ENCODE results near the gene COPA. TPM values are rescaled to one million over a fixed set of nuclear protein-coding genes. Genes with fewer than 3 reads are reported as not detected.

COPA gene
- total RNA-seq, 2 donors from 2014 or later = 221 to 231 TPM

GRCh38 chr1:160357286-160358002 is 14.4 kb upstream of the COPA start:
- Mint-ChIP-seq H3K4me1 (ENCODE audit: low read depth in 2 of 2) (peaks cover 0 to 16% of the 10 kb centered on the region in 2 donors), H3K4me3 (no peak overlapping the region), H3K36me3 (peaks cover 49% of the 10 kb centered on the region)

GRCh38 chr1:160354388-160354985 is 11.4 kb upstream of the COPA start:
- no peak overlapping the region for H3K4me3 Mint-ChIP-seq
- peaks cover 53% of the 10 kb centered on the region for H3K36me3 Mint-ChIP-seq
- peak overlapping the region in 1 of 2 donors; percentile 30 for H3K27ac Mint-ChIP-seq
- ATAC-seq (peak in 1 of 2 donors; percentile 46), DNase-seq (ENCODE audit: low spot score) (no peak)
- no peaks in the 10 kb centered on the region for H3K27me3 Mint-ChIP-seq
- H3K4me1 Mint-ChIP-seq (ENCODE audit: low read depth in 2 of 2) = peaks cover 0 to 9% of the 10 kb centered on the region in 2 donors
- no peaks in the 10 kb centered on the region for H3K9me3 Mint-ChIP-seq

More at GRCh38 chr1:160357286-160358002, 14.4 kb upstream of the COPA start:
- no peak for DNase-seq (ENCODE audit: low spot score)
- Mint-ChIP-seq H3K9me3 (no peaks in the 10 kb centered on the region), H3K27me3 (no peaks in the 10 kb centered on the region), H3K27ac (no peak overlapping the region)
- no peak for ATAC-seq

GRCh38 chr1:160353223-160353622 is 10.2 kb upstream of the COPA start:
- Mint-ChIP-seq H3K27me3 (no peaks in the 10 kb centered on the region), H3K9me3 (no peaks in the 10 kb centered on the region), H3K36me3 (peaks cover 45% of the 10 kb centered on the region), H3K27ac (no peak overlapping the region), H3K4me3 (no peak overlapping the region), H3K4me1 (ENCODE audit: low read depth in 2 of 2) (peaks cover 0 to 9% of the 10 kb centered on the region in 2 donors)
- no peak for ATAC-seq
- DNase-seq (ENCODE audit: low spot score) = no peak

DNA sequence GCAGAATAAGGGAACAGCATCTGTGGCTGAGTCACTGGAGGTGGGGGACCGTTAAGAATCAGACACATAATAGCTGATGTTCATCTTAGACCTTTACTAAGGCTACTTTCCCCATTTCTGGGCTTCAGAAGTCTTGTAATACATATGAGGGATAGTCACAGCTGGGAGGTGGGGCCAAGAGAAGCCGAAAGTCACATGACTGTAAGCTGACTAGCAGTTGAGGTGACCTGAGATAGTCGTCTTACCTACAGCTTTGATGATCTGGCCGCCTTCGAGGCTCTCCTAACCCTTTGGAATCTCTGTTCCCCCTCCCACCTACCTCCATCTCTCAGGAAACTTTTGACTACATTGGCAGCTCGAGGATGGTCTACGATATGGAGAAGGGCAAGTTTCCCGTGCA is 9.5 kb upstream of the COPA start:
- Mint-ChIP-seq H3K36me3 (peaks cover 42% of the 10 kb centered on the region), H3K27me3 (no peaks in the 10 kb centered on the region), H3K27ac (no peak overlapping the region), H3K4me3 (no peak overlapping the region), H3K4me1 (ENCODE audit: low read depth in 2 of 2) (peaks cover 5 to 6% of the 10 kb centered on the region in 2 donors), H3K9me3 (no peaks in the 10 kb centered on the region)
- no peak for DNase-seq (ENCODE audit: low spot score)
- ATAC-seq = no peak

DNA sequence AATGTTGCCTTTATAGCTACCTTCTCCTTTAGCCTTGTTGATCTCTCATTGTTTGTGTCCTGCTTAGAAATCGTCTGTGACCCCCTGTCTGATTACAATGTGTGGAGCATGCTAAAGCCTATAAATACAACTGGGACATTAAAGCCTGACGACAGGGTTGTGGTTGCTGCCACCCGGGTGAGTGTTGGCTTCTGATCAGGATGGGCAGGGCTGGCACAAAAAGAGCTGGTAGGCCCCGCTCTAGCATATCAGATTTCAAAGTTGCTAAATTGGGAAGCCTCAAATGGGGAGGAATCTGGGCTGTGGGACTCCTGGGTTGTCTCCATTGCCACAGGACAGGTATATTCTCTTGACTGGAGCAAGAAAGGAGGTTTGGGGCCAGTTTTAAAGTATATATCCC is 8.6 kb upstream of the COPA start:
- no peak overlapping the region for H3K27ac Mint-ChIP-seq
- DNase-seq (ENCODE audit: low spot score) = no peak

DNA sequence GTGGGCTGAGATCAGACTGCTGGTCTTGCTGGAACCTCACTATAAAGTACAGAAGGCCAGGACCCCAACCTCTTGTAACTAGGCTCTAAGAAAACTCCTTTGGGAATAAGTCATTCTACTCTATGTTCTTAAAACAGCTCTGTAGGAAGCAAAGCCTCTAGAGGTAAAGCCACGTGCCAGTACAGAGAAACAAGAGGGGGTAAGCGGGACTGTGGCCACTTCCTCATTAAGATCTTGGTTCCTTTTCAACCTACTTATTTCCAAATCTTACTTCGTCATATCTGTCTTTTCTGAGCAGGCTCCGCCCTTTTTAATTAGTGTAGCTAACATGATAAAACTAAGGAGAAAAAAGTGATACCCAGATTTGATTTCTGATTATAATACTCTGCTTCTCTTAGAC is 3.9 kb upstream of the COPA start:
- H3K27ac Mint-ChIP-seq = peak overlapping the region in 1 of 2 donors; percentile 48
- DNase-seq (ENCODE audit: low spot score) = no peak

More for the DNA sequence above, 8.6 kb upstream of the COPA start:
- no peak for ATAC-seq
- Mint-ChIP-seq H3K4me3 (no peak overlapping the region), H3K27me3 (no peaks in the 10 kb centered on the region), H3K9me3 (no peaks in the 10 kb centered on the region), H3K4me1 (ENCODE audit: low read depth in 2 of 2) (peaks cover 7 to 10% of the 10 kb centered on the region in 2 donors), H3K36me3 (peaks cover 40% of the 10 kb centered on the region)

GRCh38 chr1:160346463-160346862 is 3.4 kb upstream of the COPA start:
- no peak for DNase-seq (ENCODE audit: low spot score)
- peaks cover 24 to 30% of the 10 kb centered on the region in 2 donors for H3K4me1 Mint-ChIP-seq (ENCODE audit: low read depth in 2 of 2)
- ATAC-seq = no peak
- H3K4me3 Mint-ChIP-seq = no peak overlapping the region
- peak overlapping the region in 1 of 2 donors; percentile 48 for H3K27ac Mint-ChIP-seq
- H3K27me3 Mint-ChIP-seq = no peaks in the 10 kb centered on the region
- H3K9me3 Mint-ChIP-seq = no peaks in the 10 kb centered on the region
- peaks cover 30% of the 10 kb centered on the region for H3K36me3 Mint-ChIP-seq

More for the DNA sequence above, 3.9 kb upstream of the COPA start:
- Mint-ChIP-seq H3K27me3 (no peaks in the 10 kb centered on the region), H3K4me3 (no peak overlapping the region), H3K9me3 (no peaks in the 10 kb centered on the region), H3K36me3 (peaks cover 30% of the 10 kb centered on the region), H3K4me1 (ENCODE audit: low read depth in 2 of 2) (peaks cover 24 to 29% of the 10 kb centered on the region in 2 donors)
- ATAC-seq = no peak

DNA sequence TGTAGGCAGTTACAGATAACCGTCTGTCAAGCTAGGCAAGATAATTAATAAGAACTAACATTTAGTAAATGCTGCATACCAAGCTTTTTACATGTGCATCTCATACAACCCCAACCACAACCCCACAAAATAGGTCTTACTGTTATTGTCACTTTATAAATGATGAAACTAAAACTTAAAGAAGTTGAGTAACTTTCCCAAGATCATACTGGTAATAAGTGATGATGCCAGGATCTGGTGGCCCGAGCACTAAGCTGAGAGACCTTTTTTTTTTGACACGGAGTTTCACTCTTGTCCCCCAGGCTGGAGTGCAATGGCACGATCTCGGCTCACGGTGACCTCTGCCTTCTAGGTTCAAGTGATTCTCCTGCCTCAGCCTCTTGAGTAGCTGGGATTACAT is 1.9 kb upstream of the COPA start:
- DNase-seq (ENCODE audit: low spot score) = no peak
- H3K36me3 Mint-ChIP-seq = peaks cover 27% of the 10 kb centered on the region
- H3K4me1 Mint-ChIP-seq (ENCODE audit: low read depth in 2 of 2) = peaks cover 34 to 43% of the 10 kb centered on the region in 2 donors
- H3K9me3 Mint-ChIP-seq = no peaks in the 10 kb centered on the region
- no peak for ATAC-seq
- H3K27ac Mint-ChIP-seq = peak overlapping the region in 1 of 2 donors; percentile 100
- peak overlapping the region; percentile 98 for H3K4me3 Mint-ChIP-seq
- no peaks in the 10 kb centered on the region for H3K27me3 Mint-ChIP-seq

GRCh38 chr1:160344241-160344640 is 1.2 kb upstream of the COPA start:
- ATAC-seq (no peak), DNase-seq (ENCODE audit: low spot score) (no peak)
- peak overlapping the region; percentile 98 for H3K4me3 Mint-ChIP-seq
- H3K36me3 Mint-ChIP-seq = peaks cover 29% of the 10 kb centered on the region
- H3K4me1 Mint-ChIP-seq (ENCODE audit: low read depth in 2 of 2) = peaks cover 36 to 50% of the 10 kb centered on the region in 2 donors
- no peaks in the 10 kb centered on the region for H3K27me3 Mint-ChIP-seq
- H3K27ac Mint-ChIP-seq = peak overlapping the region; percentile 94 to 100
- no peaks in the 10 kb centered on the region for H3K9me3 Mint-ChIP-seq

- Mint-ChIP-seq H3K4me3 (peak overlapping the region; percentile 98), H3K9me3 (no peaks in the 10 kb centered on the region), H3K4me1 (ENCODE audit: low read depth in 2 of 2) (peaks cover 47 to 54% of the 10 kb centered on the region in 2 donors), H3K36me3 (peaks cover 43% of the 10 kb centered on the region), H3K27me3 (no peaks in the 10 kb centered on the region), H3K27ac (peak overlapping the region; percentile 94 to 100)
- ATAC-seq (no peak), DNase-seq (ENCODE audit: low spot score) (no peak)
Observed at GRCh38 chr1:160342526-160342925, 524 bp downstream of the COPA start.

GRCh38 chr1:160340866-160341265 is 2.2 kb downstream of the COPA start:
- H3K4me1 Mint-ChIP-seq (ENCODE audit: low read depth in 2 of 2) = peaks cover 43 to 49% of the 10 kb centered on the region in 2 donors
- ATAC-seq (no peak), DNase-seq (ENCODE audit: low spot score) (no peak)
- peak overlapping the region; percentile 10 to 100 for H3K27ac Mint-ChIP-seq
- H3K4me3 Mint-ChIP-seq = peak overlapping the region; percentile 98
- H3K36me3 Mint-ChIP-seq = peaks cover 38% of the 10 kb centered on the region
- no peaks in the 10 kb centered on the region for H3K27me3 Mint-ChIP-seq
- no peaks in the 10 kb centered on the region for H3K9me3 Mint-ChIP-seq

- DNase-seq (ENCODE audit: low spot score) (no peak), ATAC-seq (no peak)
- H3K9me3 Mint-ChIP-seq = no peaks in the 10 kb centered on the region
- peaks cover 38% of the 10 kb centered on the region for H3K36me3 Mint-ChIP-seq
- H3K27ac Mint-ChIP-seq = peak overlapping the region; percentile 10 to 100
- peaks cover 43 to 49% of the 10 kb centered on the region in 2 donors for H3K4me1 Mint-ChIP-seq (ENCODE audit: low read depth in 2 of 2)
- H3K4me3 Mint-ChIP-seq = no peak overlapping the region
- H3K27me3 Mint-ChIP-seq = no peaks in the 10 kb centered on the region
Observed at GRCh38 chr1:160340146-160340545, 2.9 kb downstream of the COPA start.

DNA sequence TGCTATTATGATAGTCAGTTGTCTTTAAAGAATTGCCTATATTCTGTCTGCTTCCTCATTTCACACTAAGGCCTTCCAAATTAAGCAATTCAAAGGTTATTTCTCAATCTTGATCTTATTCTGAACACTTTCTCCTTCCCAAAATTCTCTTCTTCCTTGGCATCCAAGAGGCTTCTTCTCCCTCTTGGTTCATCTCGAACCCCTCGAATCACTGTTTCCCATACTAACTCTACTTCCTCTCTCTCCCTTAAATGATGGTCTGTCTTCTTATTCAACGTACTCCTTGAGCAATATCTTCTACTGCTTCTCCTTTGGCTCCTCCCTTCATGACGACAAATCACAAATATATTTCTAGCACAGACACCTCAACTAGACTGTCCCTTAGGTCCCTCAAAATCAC is 4.5 kb downstream of the COPA start:
- ATAC-seq = no peak
- Mint-ChIP-seq H3K27me3 (no peaks in the 10 kb centered on the region), H3K4me1 (ENCODE audit: low read depth in 2 of 2) (peaks cover 35 to 45% of the 10 kb centered on the region in 2 donors), H3K27ac (peak overlapping the region; percentile 5 to 10), H3K9me3 (no peaks in the 10 kb centered on the region), H3K4me3 (no peak overlapping the region), H3K36me3 (peaks cover 47% of the 10 kb centered on the region)
- DNase-seq (ENCODE audit: low spot score) = no peak

DNA sequence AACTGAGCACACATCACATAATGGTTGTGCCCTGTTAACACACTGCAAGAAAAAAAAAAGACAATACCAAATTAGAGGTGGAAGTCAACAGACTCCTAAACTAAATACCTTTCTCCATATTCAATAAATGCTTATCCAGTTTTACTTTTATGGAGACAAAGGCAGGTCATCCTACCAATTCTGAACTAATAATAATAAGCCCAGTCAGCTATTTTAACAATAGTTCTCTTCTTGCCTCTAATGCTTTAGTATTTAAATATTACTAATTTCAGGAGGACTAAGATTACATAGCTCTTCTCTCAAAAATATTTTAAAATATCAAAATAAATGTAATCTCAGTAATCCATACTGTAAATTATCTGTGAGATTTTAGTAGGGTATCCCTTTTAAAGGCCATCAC is 10.5 kb downstream of the COPA start:
- H3K4me1 Mint-ChIP-seq (ENCODE audit: low read depth in 2 of 2) = peaks cover 0 to 3% of the 10 kb centered on the region in 2 donors
- no peak for ATAC-seq
- H3K27me3 Mint-ChIP-seq = no peaks in the 10 kb centered on the region
- no peaks in the 10 kb centered on the region for H3K9me3 Mint-ChIP-seq
- H3K4me3 Mint-ChIP-seq = no peak overlapping the region
- no peak for DNase-seq (ENCODE audit: low spot score)
- peaks cover 29% of the 10 kb centered on the region for H3K36me3 Mint-ChIP-seq
- no peak overlapping the region for H3K27ac Mint-ChIP-seq

Data from natural killer cell treated with Interleukin-12 subunit alpha and Interleukin-12 subunit beta and Interleukin-15 and Interleukin-18, amount 100 ng/mL, for 72 hours (primary cell).